NOMO-1 treated with DMSO at 0.1 percent for 48 hours (cell line): Measurements from ENCODE around the gene ST8SIA4.
"Not testable (repeated sequence)": the region's sequence is repeated elsewhere in the genome, so short reads cannot be mapped to it uniquely, and the experiment has no call there.

Source experiments
- DNase-seq: peaks from one replicate; lab custom pipeline; 2025; ENCODE audit not compliant: unreplicated experiment; lab: John Stamatoyannopoulos, UW

ST8SIA4 gene

GRCh38 chr5:100788417-100788816 lies 114.7 kb downstream of the ST8SIA4 start:
- DNase-seq, result no peak

GRCh38 chr5:100787648-100788047 lies 115.4 kb downstream of the ST8SIA4 start:
- no peak for DNase-seq

DNA sequence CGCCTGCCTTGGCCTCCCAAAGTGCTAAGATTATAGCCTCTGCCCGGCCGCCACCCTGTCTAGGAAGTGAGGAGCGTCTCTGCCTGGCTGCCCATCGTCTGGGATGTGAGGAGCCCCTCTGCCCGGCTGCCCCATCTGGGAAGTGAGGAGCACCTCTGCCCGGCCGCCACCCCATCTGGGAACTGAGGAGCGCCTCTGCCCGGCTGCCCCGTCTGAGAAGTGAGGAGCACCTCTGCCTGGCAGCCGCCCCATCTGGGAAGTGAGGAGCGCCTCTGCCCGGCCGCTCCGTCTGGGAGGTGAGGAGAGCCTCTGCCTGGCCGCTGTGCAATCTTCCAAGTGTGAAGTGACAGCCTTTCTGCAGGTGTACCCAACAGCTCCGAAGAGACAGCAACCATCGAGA lies 117.5 kb downstream of the ST8SIA4 start:
- not testable (repeated sequence) for DNase-seq

GRCh38 chr5:100780376-100780870 lies 122.7 kb downstream of the ST8SIA4 start:
- peak; percentile 77 for DNase-seq

GRCh38 chr5:100779669-100780375 lies 123.3 kb downstream of the ST8SIA4 start:
- DNase-seq, result peak; percentile 82

DNA sequence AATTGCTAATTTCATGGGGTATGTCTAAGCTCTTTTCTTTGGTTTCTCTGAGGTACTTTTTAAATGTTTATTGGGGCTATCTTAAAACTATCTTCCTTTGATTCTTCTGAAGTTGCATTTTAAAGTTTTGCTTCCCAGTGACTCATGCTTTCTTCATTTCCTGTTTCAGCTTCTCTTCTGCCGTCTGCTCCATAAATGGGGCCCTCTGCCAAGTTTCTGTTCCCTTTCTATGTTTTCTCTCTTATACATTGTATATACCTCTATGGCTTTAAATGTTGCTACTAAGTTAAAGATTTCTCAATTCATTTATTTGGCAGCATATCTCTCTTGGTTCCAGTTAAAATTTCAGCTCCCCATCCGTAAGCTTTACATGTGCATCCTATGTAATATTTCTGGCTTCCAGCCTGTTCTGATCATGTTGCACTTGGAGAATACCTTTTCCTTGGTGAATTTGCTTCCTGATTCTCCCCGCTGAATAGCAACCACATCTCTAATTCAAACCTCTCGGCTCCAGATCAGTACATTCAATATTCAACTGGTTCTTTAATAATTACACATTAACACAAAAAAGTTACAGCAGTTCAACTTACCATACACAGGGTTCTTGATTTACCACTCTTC lies 125.3 kb downstream of the ST8SIA4 start:
- peak; percentile 98 for DNase-seq

GRCh38 chr5:100775533-100775855 lies 127.6 kb downstream of the ST8SIA4 start:
- no peak for DNase-seq

- DNase-seq, result no peak
Measured at GRCh38 chr5:100772548-100772947, 130.5 kb downstream of the ST8SIA4 start.

DNA sequence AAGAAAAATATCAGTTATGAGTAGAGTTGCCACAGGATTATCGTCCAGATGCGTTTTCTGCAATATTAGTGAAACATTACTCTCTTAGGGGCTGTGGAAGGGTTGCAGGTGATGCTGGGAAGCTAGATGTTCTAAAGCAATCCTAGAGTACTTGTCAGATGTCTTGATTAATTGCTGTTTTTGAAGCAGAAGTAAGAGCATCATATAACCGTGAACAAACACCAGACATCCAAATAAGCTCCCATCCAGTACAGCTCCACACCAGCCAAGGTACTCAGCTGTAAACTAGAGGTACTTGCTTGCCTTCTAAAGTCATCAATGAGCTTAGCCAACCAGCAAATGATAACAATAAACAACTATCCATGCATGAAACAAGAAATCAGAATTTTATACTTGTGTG lies 131.1 kb downstream of the ST8SIA4 start:
- DNase-seq, result no peak

DNA sequence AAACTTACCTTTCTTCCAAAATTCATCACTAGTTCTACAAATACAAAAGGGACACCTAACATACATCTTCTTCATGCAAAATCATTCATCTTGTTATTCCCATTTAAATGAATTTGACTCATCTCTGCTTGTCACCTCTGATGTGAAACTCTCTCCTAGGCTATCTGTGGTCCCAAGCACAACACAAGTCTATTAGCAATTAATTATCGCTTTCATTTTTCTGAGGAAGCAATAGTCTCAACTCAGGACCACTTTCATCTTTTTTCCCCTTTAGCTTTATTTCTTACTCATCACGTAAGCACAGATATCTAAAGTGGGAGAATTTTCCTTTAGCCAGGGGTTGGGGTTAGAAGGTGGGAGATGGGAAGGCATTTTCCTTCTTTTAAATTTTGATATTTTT lies 131.9 kb downstream of the ST8SIA4 start:
- no peak for DNase-seq

DNA sequence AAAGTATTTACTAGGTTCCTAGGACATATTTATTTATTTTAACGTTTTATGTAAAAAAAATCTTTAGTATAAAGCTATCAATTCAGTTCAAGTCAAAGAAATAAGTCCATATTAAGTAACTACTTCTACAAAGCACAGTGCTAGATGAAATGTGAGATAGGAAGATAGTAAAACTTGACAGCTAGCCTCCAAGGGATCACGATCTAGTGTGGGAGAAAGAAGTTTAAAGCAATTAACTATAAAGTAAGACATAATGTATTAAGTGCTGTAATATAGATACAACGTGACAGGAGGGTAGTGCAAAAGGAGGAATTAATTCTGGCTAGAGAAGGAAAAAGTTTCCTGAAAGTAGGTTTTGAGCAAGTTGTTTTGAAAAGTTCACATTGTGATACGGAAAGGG lies 134.9 kb downstream of the ST8SIA4 start:
- DNase-seq, result no peak

- DNase-seq, result no peak
Measured at GRCh38 chr5:100762995-100763394, 140.1 kb downstream of the ST8SIA4 start.

GRCh38 chr5:100762108-100762507 lies 141.0 kb downstream of the ST8SIA4 start:
- no peak for DNase-seq

GRCh38 chr5:100761192-100761591 lies 141.9 kb downstream of the ST8SIA4 start:
- DNase-seq, result no peak

DNA sequence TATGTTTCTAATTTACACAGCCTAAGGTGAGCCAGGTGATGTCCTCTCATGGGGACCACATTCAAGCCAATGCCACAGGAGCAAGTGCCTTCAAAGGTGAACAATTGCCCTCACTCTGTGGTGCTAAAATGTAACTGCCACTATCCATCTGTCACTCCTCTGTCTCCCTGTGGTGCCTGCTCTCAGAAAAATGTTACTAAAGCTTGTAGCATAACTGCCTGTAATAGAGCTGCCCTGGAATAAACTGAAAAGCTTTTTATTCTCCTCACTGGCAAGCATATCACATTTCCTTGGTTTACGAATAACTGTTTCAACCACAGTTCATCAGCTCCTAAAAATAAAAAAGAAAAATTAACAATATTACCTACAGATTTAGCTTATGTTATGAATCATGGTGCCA lies 142.4 kb downstream of the ST8SIA4 start:
- DNase-seq, result no peak

DNA sequence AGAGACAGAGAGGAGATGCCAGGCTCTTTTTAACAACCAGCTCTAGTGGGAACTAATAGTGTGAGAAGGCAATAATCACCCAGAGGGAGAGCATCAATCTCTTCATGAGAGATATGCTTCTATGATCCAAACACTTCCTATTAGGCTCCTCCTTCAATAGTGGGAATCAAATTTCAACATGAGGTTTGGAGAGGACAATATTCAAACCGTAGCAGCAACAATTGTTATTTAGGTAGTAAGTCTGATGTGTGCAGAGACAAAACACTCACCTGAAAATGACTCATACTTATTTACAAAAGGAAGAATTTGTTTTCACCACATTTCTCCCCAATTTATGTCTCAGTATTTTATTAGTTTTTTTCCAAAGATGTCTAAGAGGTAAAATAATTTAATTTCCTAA lies 144.3 kb downstream of the ST8SIA4 start:
- no peak for DNase-seq

DNA sequence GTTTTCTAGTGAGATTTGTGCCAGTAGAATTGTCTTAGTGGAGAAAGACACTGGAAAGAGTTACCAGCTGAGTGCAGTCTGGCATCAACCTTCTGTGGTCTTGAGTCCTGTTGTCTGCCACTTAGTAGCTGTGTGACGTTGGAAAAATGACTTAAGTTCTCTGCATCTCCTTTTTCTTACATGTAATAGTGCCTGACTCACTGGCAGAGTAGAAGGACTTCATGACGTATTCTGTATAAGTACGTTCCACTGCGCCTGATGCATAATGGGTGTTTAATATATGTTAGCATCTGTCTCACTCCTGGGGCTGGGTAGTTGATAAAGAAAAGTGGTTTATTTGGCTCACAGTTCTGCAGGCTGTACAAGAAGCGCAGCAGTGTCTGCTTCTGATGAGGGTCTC lies 144.8 kb downstream of the ST8SIA4 start:
- no peak for DNase-seq

- DNase-seq, result no peak
Measured at GRCh38 chr5:100757618-100758017, 145.5 kb downstream of the ST8SIA4 start.
